Activated naive CD4-positive, alpha-beta T cell (primary cell): ENCODE data around the gene CLDN34.

Experiments used
- DNase-seq, 4 experiments: peaks; one replicate each; lab custom pipeline; 2025; lab: John Stamatoyannopoulos, UW

Gene CLDN34

DNA sequence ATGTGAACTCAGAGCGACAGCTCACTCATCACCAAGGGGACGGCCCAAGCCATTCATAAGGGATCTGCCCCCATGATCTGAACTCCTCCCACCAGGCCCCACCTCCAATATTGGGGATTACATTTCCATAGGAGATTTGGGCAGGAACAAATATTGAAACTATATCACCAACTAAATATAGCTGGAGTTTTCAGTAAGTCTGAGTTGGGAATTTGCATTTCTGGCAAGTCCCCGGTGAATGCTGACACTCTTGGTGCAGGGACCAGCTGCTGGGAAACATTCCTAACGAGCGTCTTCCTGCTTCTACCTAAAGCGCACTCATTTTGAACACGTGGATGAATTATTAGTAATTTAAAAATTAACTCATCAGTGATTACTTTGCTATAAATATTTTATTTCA is 13.2 kb downstream of the CLDN34 start:
- DNase-seq, result no peak

DNA sequence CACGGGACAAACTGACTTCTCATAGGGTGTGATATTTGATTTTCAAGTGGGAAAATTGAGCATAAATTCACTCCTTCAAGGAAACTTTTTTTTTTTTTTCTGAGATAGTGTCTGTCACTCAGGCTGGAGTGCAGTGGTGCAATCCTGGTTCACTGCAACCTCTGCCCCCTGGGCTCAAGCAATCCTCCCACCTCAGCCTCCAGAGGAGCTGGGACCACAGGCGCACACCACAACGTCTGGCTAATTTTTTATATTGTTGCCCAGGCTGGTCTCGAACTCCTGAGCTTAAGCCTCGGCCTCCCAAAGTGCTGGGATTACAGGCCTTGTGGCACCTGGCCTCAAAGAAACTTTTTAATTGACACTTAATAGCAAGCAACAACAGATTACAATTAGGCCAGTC is 13.8 kb downstream of the CLDN34 start:
- DNase-seq, result no peak

DNA sequence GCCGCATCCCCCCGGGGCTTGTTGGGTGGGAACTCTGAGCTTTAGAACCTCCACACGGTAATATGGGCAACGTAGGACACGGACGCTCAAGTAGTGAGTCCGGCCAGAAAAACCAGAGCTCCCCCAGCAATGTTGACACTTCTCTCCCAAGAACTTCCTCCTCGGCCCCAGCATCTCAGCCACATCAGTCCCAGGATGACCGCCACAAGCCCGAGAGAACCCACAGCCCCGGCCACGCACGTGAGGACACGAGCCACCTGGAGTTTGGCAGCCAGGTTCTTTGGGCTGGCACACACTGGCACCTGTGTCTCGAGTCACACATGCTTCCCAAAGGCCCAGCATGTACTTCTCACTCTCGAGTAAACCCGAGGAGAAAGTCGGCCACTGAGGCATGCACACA is 16.3 kb downstream of the CLDN34 start:
- no peak for DNase-seq

- no peak for DNase-seq
Observed at GRCh38 chrX:9983846-9984245, 16.7 kb downstream of the CLDN34 start.

GRCh38 chrX:9988762-9989161 is 21.6 kb downstream of the CLDN34 start:
- no peak for DNase-seq

- DNase-seq, result no peak
Observed at GRCh38 chrX:9992061-9992460, 24.9 kb downstream of the CLDN34 start.

DNA sequence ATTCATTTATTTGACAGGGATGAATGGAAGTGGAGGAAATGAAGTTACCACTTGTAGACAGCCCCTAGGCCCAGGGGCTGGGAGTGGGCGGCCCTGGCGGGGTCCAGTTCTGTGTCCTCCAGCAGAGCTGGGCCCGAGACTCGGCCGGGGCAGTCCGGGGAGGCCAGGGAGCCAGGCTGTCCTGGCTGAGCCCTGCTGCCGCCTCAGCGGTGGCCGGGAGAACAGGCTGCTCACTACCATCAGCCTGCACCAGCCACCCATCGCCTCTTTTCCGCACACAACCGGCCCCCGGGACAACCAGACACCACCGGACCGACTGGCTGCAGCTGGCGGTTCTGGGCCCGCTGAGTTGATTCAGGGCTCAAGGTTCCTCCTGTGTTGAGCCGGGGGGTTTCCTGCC is 25.6 kb downstream of the CLDN34 start:
- DNase-seq, result no peak

GRCh38 chrX:9995855-9996339 is 28.7 kb downstream of the CLDN34 start:
- DNase-seq, result peak; percentile 64 to 74 (median 68)

DNA sequence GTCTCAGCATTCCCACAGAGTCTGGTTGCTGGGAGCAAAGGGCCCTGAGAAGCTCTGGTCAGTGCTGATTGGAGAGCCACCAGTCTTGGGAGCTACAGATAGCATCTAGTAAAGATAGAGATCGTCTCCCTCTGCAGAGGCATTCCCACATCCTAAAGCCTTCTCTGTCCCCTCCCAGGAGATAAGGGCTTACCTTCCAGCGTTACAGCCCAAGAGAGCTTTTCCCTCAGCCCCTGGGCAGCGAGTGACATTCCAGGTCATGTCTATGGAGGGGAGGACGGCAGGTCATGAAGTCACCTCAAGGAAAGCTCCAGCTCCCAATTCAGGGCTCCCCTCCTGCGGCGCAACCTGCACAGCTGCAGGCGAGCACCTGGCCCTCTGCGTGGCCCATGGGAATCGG is 29.9 kb downstream of the CLDN34 start:
- DNase-seq, result no peak

DNA sequence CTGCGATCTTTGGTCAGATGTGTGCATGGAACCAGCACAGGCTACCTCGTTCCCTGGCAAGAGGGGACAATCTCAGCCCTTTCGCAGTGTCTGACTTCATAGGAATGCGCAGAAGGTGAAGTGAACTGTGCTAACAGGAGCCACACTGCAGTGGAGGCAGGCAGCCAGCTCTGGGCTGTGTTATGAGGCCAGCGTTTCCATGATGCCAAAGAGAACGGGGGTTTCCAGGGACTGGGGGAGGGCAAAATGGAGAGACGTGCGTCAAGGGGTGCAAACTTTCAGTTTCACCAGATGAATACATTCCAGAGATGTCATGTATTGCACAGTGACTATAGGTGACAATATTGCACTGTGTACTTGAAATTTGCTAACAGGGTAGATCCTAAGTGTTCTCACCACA is 30.4 kb downstream of the CLDN34 start:
- DNase-seq, result no peak

- DNase-seq, result no peak
Observed at GRCh38 chrX:10001496-10001895, 34.3 kb downstream of the CLDN34 start.

DNA sequence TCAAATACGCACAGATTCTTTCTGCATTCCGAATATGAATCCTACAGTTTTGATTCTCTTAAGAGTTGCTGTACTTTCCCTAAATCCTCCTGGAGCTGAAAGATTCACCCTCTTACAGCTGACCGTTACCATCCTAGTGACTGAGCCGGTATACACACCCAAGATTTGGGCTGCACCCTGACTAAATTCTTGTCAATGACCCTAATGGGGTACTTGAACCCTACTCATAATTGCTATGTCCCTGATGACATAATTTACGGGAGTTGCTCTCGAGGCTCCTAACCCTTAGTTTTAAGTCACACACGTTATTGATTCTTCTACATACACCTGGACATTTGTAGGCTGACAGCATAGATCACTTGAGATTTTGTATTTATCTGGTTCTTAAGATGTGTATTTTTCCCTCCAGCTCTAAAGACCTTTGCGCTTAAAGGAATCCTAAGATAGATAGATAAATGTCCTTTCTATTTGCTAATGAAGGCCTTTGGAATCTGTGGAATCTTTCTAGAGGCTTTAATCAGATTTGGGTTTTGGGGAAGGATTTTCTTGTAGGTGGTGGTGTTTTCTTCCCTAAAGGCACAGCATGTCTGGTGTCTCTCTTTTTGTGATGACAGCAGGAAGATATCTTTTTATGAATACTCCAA is 37.8 kb downstream of the CLDN34 start:
- DNase-seq, result no peak

DNA sequence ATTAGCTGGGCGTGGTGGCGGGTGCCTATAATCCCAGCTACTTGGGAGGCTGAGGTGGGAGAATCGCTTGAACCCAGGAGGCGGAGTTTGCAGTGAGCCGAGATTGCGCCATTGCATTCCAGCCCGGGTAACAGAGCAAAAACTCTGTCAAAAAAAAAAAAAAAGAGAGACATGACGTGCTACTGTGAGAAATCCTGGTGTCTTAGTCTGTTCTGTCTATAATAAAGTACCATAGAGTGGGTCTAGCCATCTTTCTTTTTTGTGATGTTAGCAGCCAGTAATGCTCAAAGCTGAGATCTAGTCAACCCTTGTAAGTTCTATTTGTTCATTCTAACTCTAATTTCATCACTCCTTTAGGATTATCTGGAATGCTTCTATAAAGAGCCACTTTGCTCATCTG is 38.9 kb downstream of the CLDN34 start:
- no peak for DNase-seq

GRCh38 chrX:10006770-10007169 is 39.6 kb downstream of the CLDN34 start:
- no peak for DNase-seq

GRCh38 chrX:10007621-10008020 is 40.5 kb downstream of the CLDN34 start:
- no peak for DNase-seq

DNA sequence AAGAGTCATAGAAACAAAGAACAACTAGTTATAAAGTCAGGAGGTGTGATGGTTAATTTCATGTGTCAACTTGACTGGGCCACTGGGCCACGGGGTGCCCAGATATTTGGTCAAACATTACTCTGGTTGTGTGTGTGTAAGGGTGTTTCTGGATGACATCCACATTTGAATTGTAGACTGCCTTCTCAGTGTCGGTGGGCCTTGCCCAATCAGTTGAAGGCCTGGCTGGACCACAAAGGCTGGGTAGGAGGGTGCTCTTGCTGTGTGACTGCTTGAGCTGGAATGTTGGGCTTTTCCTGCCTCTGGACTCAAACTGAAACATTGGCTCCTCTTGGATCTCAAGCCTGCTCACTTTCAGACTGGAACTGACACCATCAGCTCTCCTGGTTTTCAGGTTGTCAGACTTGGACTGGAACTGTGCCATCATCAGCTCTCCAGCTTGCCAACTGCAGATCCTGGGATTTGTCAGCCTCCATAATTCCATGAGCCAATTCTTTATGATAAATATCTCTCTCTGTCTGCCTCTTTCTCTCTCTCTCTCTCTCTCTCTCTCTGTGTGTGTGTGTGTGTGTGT is 41.4 kb downstream of the CLDN34 start:
- no peak for DNase-seq

DNA sequence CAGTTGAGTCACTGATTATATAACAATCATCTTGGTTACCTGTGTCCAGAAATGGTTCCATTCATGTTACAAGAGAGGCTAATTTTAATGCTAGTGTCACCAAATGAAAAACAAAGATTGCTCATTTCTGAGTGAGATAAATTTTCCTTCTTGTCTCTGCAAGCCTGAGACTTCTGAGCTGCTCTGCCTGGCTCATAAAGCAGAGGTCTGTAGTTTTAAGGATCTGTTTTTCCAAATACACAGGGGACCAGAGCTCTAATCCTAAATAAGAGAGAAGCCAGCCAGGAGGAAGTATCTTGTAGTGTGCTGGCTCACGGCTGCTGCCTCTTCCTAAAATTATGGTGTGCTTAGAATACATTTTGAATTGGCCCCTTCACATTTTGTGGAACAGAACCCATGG is 42.6 kb downstream of the CLDN34 start:
- no peak for DNase-seq

GRCh38 chrX:10010686-10011085 is 43.5 kb downstream of the CLDN34 start:
- no peak for DNase-seq

- DNase-seq, result no peak
Observed at GRCh38 chrX:10011261-10011931, 44.2 kb downstream of the CLDN34 start.

GRCh38 chrX:10011991-10012390 is 44.8 kb downstream of the CLDN34 start:
- DNase-seq, result no peak

DNA sequence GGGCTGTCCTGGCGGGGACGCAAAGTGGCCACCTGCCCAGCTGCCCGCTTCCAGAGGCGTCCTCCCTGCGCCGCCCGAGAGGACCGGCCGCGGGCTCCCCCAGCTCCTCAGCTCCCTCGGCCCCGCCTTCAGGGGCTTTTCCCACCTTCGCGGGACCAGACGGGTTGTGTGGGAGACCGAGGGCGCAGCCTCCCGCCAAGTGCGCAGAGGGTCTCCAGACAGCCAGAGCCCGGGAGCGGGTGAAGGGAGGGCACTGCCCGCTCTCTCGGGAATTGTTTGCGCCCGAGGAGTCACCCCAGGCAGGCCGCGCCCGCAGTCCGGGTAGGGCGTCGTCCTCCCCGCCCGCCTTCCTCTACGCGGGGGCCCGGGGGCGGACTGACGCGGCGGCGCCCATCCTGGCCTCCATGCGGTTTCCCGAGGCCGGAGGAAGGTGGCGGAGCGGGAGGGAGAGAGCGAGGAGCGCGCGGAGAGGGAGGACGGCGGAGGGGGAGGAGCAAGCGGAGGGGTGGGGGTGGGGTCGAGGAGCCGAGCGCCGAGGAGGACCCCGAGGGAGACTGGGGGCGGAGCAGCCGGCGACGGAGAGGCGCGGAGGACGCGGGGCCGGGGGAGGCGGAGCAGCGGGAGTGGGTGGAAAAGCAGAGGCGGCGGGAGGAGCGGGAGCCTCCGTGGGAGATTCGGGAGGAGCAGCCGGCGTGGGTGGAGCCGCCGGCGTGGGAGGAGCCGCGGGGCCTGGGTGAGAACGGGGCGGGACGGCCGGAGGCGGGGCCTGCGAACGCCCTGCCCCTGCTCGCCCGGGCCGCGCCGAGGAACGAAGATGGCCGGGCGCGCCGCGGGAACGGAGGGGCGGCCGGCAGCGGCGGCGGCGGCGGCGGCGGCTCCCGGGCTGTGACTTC is 47.5 kb downstream of the CLDN34 start:
- peak; percentile 7 to 73 (median 32) for DNase-seq

DNA sequence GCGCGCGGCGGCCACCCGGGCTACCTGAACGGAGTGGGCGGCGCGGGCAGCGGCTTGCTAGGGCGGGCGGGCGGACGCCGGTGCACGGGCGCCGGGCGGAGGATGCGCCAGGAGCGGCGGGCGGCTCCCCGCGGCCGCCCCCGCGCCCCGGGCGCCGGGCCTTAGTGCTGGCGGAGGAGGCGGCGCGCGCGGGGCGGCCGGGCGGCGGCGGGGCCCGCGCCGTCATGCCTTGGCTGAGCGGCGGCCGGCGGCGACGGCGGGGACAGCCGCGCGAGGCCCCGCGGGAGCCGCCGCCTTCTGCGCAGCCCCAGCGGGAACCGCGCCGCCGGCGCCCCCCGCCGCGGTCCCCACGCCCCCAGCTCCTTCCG is 48.2 kb downstream of the CLDN34 start:
- no peak for DNase-seq
